ENCODE data around the gene EPHA7.

DNA sequence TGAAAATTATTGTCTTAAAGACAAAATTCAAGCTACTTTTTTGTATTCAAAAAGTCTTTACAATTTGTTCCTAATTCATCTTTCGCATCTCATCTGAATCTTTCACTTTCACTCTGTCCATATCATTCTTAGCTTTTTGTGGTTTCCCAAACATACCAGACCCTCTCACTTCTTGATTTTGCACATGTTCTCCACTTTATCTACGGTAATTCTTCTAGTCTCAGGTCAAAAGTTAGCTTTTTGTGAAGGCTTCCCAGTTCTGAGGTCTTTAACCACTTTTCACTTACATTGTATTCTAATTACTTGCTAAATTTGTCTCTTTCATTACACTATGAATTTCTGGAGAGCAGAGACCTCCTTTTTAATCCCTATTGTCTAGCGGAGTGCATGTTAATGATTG lies 34.6 kb upstream of the EPHA7 start:
- TF ChIP-seq POLR2A (IDR thresholded peaks at IDR 0.05; ENCODE audit: extremely low read depth, insufficient read length), result no peak
- TF ChIP-seq, protein P1, sequence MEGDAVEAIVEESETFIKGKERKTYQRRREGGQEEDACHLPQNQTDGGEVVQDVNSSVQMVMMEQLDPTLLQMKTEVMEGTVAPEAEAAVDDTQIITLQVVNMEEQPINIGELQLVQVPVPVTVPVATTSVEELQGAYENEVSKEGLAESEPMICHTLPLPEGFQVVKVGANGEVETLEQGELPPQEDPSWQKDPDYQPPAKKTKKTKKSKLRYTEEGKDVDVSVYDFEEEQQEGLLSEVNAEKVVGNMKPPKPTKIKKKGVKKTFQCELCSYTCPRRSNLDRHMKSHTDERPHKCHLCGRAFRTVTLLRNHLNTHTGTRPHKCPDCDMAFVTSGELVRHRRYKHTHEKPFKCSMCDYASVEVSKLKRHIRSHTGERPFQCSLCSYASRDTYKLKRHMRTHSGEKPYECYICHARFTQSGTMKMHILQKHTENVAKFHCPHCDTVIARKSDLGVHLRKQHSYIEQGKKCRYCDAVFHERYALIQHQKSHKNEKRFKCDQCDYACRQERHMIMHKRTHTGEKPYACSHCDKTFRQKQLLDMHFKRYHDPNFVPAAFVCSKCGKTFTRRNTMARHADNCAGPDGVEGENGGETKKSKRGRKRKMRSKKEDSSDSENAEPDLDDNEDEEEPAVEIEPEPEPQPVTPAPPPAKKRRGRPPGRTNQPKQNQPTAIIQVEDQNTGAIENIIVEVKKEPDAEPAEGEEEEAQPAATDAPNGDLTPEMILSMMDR (IDR thresholded peaks at IDR 0.05; ENCODE audit: low read depth, low read length), result no peak
- no peak for TF ChIP-seq MYC (IDR thresholded peaks at IDR 0.05; ENCODE audit: low read depth, low read length)
- TF ChIP-seq, protein P2, sequence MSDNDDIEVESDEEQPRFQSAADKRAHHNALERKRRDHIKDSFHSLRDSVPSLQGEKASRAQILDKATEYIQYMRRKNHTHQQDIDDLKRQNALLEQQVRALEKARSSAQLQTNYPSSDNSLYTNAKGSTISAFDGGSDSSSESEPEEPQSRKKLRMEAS (IDR thresholded peaks at IDR 0.05; ENCODE audit: low read depth, low read length), result no peak

Data from NB4 (cell line).